Cardiac septum (tissue), 1 donor: ENCODE measurements around the gene MED20. TPM values are rescaled to one million over a fixed set of nuclear protein-coding genes. Genes with fewer than 3 reads are reported as not detected.
"Not testable (repeated sequence)": the region's sequence is repeated elsewhere in the genome, so short reads cannot be mapped to it uniquely, and the experiment has no call there.

Experiments
- DNase-seq: peaks from one replicate; pipeline ENCODE4 v3.0.0-alpha.2; 2020; ENCODE audit warnings: low spot score
- intact Hi-C: fragments of 100-400 bp; cut with DNase I; formaldehyde crosslinking; loops from one replicate; pipeline ENCODE4 v1.14.0; 2022
- long read RNA-seq: library from polyadenylated mRNA; unstranded; transcript quantifications from one replicate; pipeline ENCODE4 v2.0.0, GENCODE V29; 2021
- total RNA-seq: library from RNA; stranded (reverse); fragmentation: NEBNext Ultra II Directional; extraction: Animal tissue kit (Norgen Biotek cat#: 25700); gene quantifications from one replicate; pipeline ENCODE4 v1.2.1, GENCODE V29; 2021
- donor health status: DM: no; HTN: no; CAD: no.

MED20 gene
- total RNA-seq, result 16.5 TPM
- long read RNA-seq, transcript MED20-201 (4 exons, 2,438 nt), result major isoform, 9 of 15 reads
- long read RNA-seq, partial matches to known transcripts, result 0 of 15 reads
- long read RNA-seq, other reads (novel, unspliced or antisense), result 4 of 15 reads

GRCh38 chr6:41920921-41921711 lies at the start of gene MED20, which contains the start of gene BYSL:
Gene MED20 (minus strand): TSS chr6:41921139. CDS start chr6:41921018, 121 bp downstream.
Gene BYSL (plus strand): TSS chr6:41921499. CDS start chr6:41921563, 64 bp downstream.
- DNase-seq, result peak; percentile 97
- intact Hi-C loops, result loop anchor here (1.0 to 5.0 kb wide), 4 partner anchors 74 to 296 kb away; partner anchors contain the start of genes MRPS10 and TOMM6

GRCh38 chr6:41970436-41970846 lies 49.5 kb upstream of the MED20 start:
- no peak for DNase-seq
- intact Hi-C loops, result no loop called here

GRCh38 chr6:41967312-41968287 lies 46.7 kb upstream of the MED20 start:
- intact Hi-C loops, result no loop called here
- no peak for DNase-seq

- intact Hi-C loops, result no loop called here
- DNase-seq, result peak; percentile 9
Observed at GRCh38 chr6:41966961-41967311, 46.0 kb upstream of the MED20 start.

- peak; percentile 1 for DNase-seq
Observed at GRCh38 chr6:41966214-41966920, 45.4 kb upstream of the MED20 start.

GRCh38 chr6:41965429-41966213 lies 44.7 kb upstream of the MED20 start:
- no peak for DNase-seq
- intact Hi-C loops, result no loop called here

More at GRCh38 chr6:41966214-41966920, 45.4 kb upstream of the MED20 start:
- intact Hi-C loops, result no loop called here

- no peak for DNase-seq
- intact Hi-C loops, result no loop called here
Observed at GRCh38 chr6:41964201-41964887, 43.4 kb upstream of the MED20 start.

GRCh38 chr6:41963371-41963770 lies 42.4 kb upstream of the MED20 start:
- intact Hi-C loops, result no loop called here
- DNase-seq, result no peak

GRCh38 chr6:41960028-41960427 lies 39.1 kb upstream of the MED20 start:
- no peak for DNase-seq
- intact Hi-C loops, result no loop called here

GRCh38 chr6:41958022-41958856 lies 37.3 kb upstream of the MED20 start:
- DNase-seq, result no peak

GRCh38 chr6:41957117-41957516 lies 36.2 kb upstream of the MED20 start:
- DNase-seq, result no peak
- intact Hi-C loops, result no loop called here

More at GRCh38 chr6:41958022-41958856, 37.3 kb upstream of the MED20 start:
- intact Hi-C loops, result no loop called here

- intact Hi-C loops, result no loop called here
- no peak for DNase-seq
Observed at GRCh38 chr6:41955412-41955811, 34.5 kb upstream of the MED20 start.

GRCh38 chr6:41954668-41955067 lies 33.7 kb upstream of the MED20 start:
- intact Hi-C loops, result no loop called here
- DNase-seq, result no peak

GRCh38 chr6:41947581-41948220 lies 26.8 kb upstream of the MED20 start:
- intact Hi-C loops, result no loop called here
- DNase-seq, result no peak

GRCh38 chr6:41943456-41943855 lies 22.5 kb upstream of the MED20 start:
- no peak for DNase-seq

GRCh38 chr6:41942882-41943281 lies 21.9 kb upstream of the MED20 start:
- DNase-seq, intact Hi-C loops: not testable (repeated sequence)

More at GRCh38 chr6:41943456-41943855, 22.5 kb upstream of the MED20 start:
- intact Hi-C loops, result no loop called here
